ENCODE data around the gene CPNE5.
A peak's percentile ranks its signal among the peaks of the same experiment; 100 is the strongest.

Gene CPNE5

DNA sequence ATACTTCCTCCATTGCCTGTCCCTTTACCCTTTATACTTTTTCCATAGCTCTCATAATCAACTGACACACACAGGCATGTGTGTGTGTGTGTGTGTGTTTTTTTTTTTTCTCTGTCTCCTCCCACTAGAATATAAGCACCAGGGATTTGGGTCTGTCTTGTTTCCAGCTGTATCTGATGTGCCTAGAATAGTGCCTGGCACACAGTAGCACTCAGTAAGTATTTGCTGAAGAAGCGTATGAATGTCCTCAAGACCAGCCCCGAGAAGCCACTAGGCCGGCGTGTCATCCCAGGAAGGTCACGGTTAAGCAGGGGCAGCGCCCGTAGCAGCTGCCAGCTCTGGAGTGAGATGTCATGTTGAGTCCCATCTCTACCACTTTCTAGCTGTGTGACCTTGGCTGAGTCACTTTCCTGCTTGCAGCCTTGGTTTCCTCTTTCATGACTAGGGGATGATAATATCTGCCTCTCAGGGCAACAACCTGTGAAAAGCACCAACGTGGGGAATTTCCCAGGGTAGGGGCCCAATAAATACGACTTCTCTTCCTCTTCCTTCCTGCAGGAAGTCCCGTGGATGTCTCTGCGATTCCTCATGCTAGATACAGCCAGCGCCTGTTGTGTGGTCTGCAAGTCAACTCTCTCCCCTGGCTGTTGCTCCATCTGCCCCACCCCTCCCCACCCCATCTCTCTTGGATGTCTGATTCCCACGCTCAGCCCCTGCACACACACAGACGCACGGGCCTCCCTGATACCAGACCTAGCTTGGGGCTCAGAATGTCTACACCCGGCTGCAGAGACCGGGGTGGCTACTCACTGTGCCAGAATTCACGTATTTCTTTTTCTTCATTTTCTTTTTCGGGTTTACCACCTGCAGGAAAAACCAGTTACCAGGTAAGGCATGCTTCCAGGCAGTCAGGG is 83.6 kb downstream of the CPNE5 start:
- TF ChIP-seq NFIC (IDR thresholded peaks at IDR 0.05) (no peak), CREB1 (IDR thresholded peaks at IDR 0.05; ENCODE audit: low read depth) (no peak), FOXM1 (IDR thresholded peaks at IDR 0.05; ENCODE audit: borderline replicate concordance, low read depth) (no peak), TCF12 (IDR thresholded peaks at IDR 0.05; ENCODE audit: low read depth) (no peak)

DNA sequence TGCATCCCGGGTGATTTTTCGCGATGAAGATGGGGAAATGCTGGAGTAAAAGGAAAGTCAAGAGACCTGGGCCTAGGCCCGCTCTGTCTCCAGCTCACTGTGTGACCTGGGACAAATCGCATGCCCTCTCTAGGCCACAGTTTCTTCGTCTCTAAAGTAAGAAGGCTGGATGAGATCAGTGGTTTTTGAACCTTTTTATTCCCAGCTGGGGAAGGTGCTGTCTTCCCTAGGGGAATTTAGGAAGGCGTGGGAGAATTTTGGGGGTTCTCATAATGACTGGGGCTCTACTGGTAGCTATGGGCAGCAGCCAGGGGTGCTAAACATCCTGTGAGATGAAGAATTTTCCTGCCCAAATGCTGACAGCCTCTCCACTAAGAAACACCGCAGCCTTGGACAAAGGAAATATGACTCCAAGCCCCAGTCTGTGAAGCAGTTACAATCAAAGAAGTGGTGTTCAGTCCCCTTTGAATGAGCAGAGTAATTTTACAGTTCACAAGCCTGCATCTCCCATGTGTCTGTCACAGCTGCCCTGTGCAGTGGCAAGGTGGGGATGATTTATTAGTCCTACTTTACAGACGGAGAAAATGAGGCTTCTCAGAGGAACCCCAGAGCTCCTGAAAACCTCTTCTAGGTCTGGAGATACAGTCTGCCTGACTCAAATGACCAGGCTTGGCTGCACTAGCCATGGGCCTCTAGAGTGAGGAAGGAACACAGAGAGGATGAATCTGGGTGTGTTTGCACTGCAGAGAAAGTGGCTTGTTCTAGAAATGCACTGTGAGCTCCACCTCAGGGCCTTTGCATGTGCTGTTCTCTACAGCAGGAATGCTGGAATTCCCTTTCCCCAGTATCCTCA is 84.4 kb downstream of the CPNE5 start:
- no peak for TF ChIP-seq EP300 (IDR thresholded peaks at IDR 0.05; ENCODE audit: borderline replicate concordance)
- no peak for TF ChIP-seq RAD21 (IDR thresholded peaks at IDR 0.05; ENCODE audit: low read depth)
- no peak for TF ChIP-seq CREB1 (IDR thresholded peaks at IDR 0.05; ENCODE audit: low read depth)
- TF ChIP-seq, protein P1, sequence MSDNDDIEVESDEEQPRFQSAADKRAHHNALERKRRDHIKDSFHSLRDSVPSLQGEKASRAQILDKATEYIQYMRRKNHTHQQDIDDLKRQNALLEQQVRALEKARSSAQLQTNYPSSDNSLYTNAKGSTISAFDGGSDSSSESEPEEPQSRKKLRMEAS (IDR thresholded peaks at IDR 0.05) = no peak
- no peak for TF ChIP-seq NFIC (IDR thresholded peaks at IDR 0.05)
- no peak for TF ChIP-seq TEAD4 (IDR thresholded peaks at IDR 0.05)
- no peak for TF ChIP-seq REST (IDR thresholded peaks at IDR 0.05; ENCODE audit: low read depth)
- no peak for TF ChIP-seq YY1 (IDR thresholded peaks at IDR 0.05; ENCODE audit: low read depth)
- TF ChIP-seq TCF12 (IDR thresholded peaks at IDR 0.05; ENCODE audit: low read depth) = no peak
- TF ChIP-seq, protein P2, sequence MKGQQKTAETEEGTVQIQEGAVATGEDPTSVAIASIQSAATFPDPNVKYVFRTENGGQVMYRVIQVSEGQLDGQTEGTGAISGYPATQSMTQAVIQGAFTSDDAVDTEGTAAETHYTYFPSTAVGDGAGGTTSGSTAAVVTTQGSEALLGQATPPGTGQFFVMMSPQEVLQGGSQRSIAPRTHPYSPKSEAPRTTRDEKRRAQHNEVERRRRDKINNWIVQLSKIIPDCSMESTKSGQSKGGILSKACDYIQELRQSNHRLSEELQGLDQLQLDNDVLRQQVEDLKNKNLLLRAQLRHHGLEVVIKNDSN (IDR thresholded peaks at IDR 0.05) = no peak
- TF ChIP-seq EGR1 (IDR thresholded peaks at IDR 0.05) = no peak
- no peak for TF ChIP-seq ZBTB7A (IDR thresholded peaks at IDR 0.05; ENCODE audit: low read depth)
- no peak for TF ChIP-seq CEBPB (IDR thresholded peaks at IDR 0.05)
- TF ChIP-seq TAF1 (IDR thresholded peaks at IDR 0.05; ENCODE audit: low read depth) = no peak
- no peak for TF ChIP-seq FOXM1 (IDR thresholded peaks at IDR 0.05; ENCODE audit: borderline replicate concordance, low read depth)

- TF ChIP-seq CREB1 (IDR thresholded peaks at IDR 0.05; ENCODE audit: low read depth) (no peak), TCF12 (IDR thresholded peaks at IDR 0.05; ENCODE audit: low read depth) (no peak), RAD21 (IDR thresholded peaks at IDR 0.05; ENCODE audit: low read depth) (no peak), FOXM1 (IDR thresholded peaks at IDR 0.05; ENCODE audit: borderline replicate concordance, low read depth) (no peak), EGR1 (IDR thresholded peaks at IDR 0.05) (no peak), TAF1 (IDR thresholded peaks at IDR 0.05; ENCODE audit: low read depth) (no peak), ZBTB7A (IDR thresholded peaks at IDR 0.05; ENCODE audit: low read depth) (no peak), EP300 (IDR thresholded peaks at IDR 0.05; ENCODE audit: borderline replicate concordance) (no peak), NFIC (IDR thresholded peaks at IDR 0.05) (no peak), YY1 (IDR thresholded peaks at IDR 0.05; ENCODE audit: low read depth) (no peak), REST (IDR thresholded peaks at IDR 0.05; ENCODE audit: low read depth) (no peak)
- TF ChIP-seq, protein P1 (IDR thresholded peaks at IDR 0.05) = no peak
These were observed 85.4 kb downstream of the CPNE5 start for GRCh38 chr6:36753671-36754405.

DNA sequence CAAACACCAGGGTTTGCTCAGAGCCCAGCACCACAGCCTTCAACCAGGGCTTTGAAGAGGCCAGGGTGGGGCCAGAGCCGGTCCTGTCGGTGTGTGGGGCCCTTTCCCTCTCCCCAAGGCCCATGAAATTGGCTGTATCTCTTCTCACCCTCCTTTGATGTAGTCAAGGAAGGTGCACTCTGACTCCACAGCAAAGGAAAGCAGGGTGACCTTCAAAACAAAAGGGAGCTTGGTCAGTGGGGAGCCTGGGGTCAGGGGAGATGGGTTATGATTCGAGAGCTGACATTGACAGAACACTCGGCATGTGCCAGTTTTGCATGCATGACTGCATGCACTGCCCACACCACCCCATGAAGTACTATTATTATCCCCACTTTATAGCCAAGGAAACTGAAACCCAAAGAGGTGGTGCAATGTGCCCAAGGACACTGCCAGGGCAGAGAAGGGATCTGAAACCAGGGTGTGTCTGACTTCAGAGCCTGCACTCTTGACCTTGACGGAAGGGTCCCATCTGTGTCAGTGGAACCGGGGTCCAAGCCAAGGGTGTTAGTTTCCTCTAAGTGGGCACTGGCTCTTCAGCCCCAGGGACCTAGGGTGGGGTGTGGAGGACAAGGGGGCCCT is 86.2 kb downstream of the CPNE5 start:
- TF ChIP-seq RAD21 (IDR thresholded peaks at IDR 0.05; ENCODE audit: low read depth) (no peak), TCF12 (IDR thresholded peaks at IDR 0.05; ENCODE audit: low read depth) (peak; percentile 51; the same call in 1 of the 2 replicates), TAF1 (IDR thresholded peaks at IDR 0.05; ENCODE audit: low read depth) (no peak), ZBTB7A (IDR thresholded peaks at IDR 0.05; ENCODE audit: low read depth) (no peak), CEBPB (IDR thresholded peaks at IDR 0.05) (0 out of 2 replicates have a peak, but pooled peaks have one; percentile 26), EGR1 (IDR thresholded peaks at IDR 0.05) (no peak), CREB1 (IDR thresholded peaks at IDR 0.05; ENCODE audit: low read depth) (no peak), FOXM1 (IDR thresholded peaks at IDR 0.05; ENCODE audit: borderline replicate concordance, low read depth) (no peak), TEAD4 (IDR thresholded peaks at IDR 0.05) (0 out of 2 replicates have a peak, but pooled peaks have one; percentile 8), YY1 (IDR thresholded peaks at IDR 0.05; ENCODE audit: low read depth) (no peak), NFIC (IDR thresholded peaks at IDR 0.05) (peak; percentile 40; the same call in 1 of the 2 replicates), REST (IDR thresholded peaks at IDR 0.05; ENCODE audit: low read depth) (no peak), EP300 (IDR thresholded peaks at IDR 0.05; ENCODE audit: borderline replicate concordance) (peak; percentile 43; the same call in 1 of the 2 replicates)
- TF ChIP-seq, protein P2 (IDR thresholded peaks at IDR 0.05) = no peak
- TF ChIP-seq, protein P1 (IDR thresholded peaks at IDR 0.05) = no peak
